HG03457 (cell line): ENCODE results near the gene CLEC17A.
A peak's percentile ranks its signal among the peaks of the same experiment; 100 is the strongest.
"Not testable (repeated sequence)": the region's sequence is repeated elsewhere in the genome, so short reads cannot be mapped to it uniquely, and the experiment has no call there.

ENCODE experiments used
- ATAC-seq: cut with Tn5 transposase; IDR thresholded peaks from one replicate; pipeline ENCODE4 v1.9.1; 2021; ENCODE audit warnings: moderate number of reproducible peaks; ENCODE audit not compliant: unreplicated experiment

The CLEC17A gene

DNA sequence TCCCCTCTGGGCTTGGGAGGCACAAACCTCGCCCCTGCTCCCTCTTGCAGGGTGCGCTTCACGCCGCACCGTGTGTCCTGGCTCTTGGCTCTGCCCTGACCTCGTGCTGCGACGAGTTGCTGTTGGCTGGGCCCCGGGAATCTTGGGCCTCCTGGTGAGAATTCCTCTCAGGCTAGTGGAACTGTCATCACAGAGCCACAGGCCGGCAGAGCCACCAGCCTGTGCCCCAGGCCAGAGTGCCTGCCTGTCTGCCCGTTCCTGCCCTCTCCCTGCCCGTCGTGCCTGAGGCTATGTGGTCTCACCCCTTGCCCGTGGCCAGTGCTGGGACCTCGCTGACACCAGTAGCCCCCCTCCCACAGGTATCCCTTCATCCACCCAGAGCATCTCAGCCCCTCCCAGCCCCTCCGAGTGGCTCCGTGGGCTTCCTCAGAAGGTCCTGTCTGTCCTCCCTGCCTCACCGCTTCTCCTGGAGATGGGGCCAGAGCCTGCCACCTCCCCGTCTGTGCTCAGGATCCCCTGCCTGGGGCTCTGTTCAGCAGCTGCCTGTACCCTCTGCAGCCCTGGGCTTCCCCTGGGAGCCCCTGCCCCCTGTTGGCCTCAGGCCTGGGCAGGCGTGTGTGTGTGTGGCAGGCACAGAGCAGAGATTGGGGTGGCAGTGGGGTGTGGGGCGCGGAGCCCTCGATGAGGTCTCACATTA is 24.4 kb upstream of the CLEC17A start:
- no peak for ATAC-seq

DNA sequence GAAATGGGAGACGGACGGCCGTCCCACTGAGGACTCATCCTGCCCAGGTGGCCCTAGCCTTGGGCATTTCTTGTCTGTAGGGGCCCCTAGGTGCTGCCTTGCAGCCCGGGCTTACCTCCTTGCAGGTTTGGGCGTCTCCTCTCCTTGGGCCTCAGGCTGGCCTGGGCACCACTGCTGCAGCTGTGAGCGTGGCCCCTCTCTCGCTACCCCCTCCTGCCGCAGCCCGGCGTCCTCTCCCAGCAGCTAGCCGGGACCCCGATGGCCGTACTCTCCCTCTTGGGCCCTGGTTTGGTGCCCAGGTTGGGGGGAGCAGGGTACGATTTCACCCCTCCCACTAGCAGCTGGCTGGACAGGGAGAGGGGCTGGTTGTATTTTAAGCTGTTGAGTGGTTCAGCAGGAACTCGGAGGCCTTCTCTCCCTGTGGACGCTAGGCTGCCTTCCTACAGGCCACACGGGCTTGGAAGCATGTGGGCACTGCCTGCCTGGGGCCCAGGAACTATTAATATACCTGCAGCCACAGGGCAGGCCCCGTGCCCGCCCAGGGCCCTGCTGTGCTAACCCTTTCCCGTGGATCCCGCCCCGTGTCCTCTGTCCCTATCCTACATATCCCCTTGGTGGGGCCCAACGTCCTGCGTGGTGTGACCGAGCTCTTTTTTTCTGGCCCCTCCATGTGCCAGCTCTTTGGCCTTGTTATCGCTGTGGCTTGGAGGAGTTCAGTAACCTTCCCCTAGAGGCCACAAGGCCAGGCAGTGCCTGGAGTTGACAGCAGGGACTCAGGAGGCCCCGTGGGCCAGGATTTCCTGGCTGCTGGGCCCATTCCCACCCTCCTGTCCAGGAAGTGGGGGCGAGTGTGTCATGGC is 22.7 kb upstream of the CLEC17A start:
- no peak for ATAC-seq

DNA sequence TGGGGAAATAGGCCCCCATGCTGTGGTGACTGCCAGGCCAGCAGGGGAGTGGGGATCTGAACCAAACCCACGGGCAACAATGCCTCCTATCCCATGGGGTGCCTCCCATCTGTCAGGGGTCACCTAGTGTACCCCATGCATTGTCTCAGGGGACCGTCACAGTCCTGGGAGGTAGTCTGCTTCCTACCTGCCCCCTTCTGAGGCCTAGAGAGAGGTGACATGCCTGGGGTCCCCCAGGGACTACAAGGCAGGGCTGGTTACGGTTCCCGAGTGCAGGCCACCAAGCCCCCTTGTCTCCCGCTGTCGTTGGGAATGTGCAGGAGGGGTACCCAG is 22.1 kb upstream of the CLEC17A start:
- ATAC-seq: no peak

DNA sequence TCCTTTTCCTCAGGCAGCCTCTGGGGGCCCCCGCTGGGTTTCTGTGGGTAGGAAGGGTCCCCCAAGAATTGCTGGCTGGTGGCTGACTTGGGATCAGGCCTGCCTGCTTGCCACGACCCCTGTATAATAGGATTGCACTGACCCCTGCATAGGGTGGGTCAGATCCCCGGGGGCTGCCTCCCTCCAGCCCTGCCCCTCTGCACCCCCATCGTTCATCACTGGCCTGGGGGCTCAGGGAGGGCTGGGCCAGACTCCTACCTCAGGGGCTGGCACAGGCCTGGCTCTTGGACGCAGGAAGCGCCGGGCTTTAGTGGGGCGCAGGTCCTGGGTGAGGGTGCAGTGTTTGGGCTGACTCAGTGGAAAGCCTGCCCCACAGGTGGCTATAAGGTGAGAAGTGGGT is 21.6 kb upstream of the CLEC17A start:
- no peak for ATAC-seq

DNA sequence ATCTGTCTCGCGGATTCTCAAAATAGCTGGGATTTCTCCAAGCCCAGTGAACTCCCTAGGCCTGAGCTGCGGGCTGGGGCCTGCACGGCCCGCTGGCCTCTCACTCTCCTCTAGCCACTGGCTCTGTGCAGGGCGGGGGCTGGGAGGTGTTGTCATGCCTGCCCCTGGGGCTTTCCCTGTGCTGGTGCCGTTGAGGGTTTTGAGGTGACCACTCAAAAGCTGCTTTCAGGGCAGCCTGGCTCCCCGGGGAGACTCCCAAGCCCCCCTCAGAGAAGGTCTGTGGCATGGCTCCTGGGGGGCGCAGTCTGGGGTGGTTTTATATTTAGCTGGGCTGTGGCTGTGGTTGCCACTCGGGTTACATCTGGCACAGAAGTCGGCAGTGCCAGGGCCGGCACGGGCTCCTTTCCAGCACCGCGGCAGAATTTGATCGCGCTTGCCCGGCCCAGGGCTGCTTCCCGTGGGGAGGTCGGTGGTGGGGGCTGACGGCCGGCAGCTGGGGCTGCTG is 21.0 kb upstream of the CLEC17A start:
- no peak for ATAC-seq

DNA sequence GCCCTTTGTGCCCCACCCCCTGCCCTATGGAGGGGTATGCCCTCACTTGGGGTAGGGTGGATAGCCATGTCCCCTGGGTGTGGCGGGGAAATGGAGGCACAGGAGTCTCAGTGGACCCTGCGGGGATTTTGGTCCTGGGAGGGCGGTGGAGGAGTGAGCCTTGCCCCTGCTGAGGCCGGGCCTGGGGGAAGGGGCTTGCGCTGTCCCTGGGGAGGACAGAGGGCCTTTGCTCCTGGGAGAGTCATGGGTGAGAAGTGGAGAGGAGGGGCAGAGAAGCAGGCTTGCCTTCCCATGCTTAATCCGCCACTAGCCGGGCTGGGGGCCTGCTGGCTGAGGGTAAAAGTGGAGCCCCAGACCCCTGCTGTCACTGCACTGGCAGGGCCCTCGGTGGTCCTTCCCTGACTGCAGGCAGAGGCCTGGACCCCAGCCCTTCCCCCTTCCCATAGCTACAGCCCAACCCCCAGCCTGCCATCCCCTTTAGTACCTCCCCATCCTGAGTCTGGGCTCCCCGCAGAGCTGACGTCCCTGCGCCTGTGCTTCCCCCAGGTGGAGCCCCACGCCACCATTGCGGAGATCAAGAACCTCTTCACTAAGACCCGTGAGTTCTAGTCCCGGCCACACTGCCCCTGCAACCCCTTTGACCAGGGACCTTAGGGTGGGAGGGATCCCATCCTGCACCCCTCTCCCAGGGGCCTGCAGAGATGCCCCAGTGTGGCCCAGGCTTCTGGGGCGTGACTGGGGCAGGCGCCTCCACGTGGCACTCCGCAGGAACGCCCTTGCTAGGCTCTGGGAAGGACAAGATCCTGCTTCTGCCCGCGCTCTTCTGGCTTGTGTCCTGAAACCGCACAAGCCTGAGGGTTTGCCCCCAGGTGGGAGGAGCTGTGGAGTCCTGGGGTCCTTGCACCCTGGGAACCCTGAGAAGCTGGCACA is 20.0 kb upstream of the CLEC17A start:
- ATAC-seq: no peak

DNA sequence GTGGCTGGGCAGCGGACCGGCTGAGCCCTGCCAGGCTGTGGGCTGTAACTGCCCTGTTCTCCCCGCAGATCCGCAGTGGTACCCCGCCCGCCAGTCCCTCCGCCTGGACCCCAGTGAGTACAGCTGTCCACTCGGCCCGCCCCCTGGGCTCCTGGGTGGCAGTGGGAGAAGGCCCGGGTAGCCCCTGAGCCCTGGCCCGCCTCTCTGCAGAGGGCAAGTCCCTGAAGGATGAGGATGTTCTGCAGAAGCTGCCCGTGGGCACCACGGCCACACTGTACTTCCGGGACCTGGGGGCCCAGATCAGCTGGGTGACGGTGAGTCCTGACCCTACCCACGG is 19.3 kb upstream of the CLEC17A start:
- ATAC-seq: no peak

DNA sequence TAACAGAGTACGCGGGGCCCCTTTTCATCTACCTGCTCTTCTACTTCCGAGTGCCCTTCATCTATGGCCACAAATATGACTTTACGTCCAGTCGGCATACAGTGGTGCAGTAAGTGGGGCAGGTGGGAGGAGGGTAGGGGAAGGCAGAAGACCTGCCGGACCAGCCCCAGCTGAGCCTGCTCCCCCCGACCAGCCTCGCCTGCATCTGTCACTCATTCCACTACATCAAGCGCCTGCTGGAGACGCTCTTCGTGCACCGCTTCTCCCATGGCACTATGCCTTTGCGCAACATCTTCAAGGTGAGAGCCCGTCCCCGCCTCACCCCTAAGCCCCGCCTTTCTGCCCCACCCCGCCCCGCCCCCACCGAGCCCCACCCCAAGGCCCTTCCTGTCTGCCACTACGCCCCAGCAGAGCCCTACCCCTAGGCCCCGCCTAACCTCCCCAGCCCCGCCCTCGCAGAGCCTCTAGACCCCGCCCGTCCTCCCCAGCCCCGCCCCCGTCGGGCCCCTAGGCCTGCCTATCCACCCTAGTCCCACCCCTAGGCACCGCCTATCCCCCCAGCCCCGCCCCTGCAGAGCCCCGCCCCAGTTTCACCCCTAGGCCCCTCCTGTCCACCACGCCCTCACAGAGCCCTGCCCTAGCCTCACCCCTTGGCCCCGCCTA is 18.8 kb upstream of the CLEC17A start:
- ATAC-seq: no peak

DNA sequence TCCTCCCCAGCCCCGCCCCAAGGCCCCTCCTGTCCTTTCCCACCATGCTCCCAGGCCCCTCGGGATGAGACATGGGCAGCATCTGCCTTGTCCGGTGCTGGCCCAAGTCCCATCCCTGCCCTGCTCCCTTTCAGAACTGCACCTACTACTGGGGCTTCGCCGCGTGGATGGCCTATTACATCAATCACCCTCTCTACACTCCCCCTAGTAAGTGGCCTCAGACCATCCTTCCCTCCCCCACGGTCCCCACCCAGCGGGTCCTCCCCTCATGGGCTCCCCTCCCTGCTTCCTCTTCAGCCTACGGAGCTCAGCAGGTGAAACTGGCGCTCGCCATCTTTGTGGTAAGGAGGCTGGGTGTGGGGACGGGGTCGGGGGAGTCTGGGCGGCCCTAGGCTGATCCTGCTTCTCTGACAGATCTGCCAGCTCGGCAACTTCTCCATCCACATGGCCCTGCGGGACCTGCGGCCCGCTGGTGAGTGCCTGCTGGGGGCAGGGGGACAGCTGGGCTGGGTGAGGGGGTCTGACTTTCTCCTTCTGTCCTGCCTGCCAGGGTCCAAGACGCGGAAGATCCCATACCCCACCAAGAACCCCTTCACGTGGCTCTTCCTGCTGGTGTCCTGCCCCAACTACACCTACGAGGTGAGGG is 18.1 kb upstream of the CLEC17A start:
- not testable (repeated sequence) for ATAC-seq

DNA sequence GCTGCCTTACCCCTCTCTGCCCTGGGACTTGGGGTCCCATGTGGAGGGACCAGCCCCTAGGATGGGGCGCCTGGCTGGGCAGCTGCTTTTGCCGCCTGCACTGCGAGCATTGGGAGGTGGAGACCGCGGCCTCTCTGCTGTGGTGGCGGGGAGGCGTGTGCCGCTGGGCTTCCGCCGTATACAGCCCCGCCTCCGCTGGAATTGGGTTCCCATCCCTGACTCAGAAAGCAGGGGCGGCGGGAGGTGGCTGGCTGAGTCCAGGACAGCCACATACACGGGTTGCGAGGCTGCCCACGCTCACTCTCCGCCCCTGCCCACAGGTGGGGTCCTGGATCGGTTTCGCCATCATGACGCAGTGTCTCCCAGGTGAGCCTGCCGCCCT is 17.6 kb upstream of the CLEC17A start:
- no peak for ATAC-seq

DNA sequence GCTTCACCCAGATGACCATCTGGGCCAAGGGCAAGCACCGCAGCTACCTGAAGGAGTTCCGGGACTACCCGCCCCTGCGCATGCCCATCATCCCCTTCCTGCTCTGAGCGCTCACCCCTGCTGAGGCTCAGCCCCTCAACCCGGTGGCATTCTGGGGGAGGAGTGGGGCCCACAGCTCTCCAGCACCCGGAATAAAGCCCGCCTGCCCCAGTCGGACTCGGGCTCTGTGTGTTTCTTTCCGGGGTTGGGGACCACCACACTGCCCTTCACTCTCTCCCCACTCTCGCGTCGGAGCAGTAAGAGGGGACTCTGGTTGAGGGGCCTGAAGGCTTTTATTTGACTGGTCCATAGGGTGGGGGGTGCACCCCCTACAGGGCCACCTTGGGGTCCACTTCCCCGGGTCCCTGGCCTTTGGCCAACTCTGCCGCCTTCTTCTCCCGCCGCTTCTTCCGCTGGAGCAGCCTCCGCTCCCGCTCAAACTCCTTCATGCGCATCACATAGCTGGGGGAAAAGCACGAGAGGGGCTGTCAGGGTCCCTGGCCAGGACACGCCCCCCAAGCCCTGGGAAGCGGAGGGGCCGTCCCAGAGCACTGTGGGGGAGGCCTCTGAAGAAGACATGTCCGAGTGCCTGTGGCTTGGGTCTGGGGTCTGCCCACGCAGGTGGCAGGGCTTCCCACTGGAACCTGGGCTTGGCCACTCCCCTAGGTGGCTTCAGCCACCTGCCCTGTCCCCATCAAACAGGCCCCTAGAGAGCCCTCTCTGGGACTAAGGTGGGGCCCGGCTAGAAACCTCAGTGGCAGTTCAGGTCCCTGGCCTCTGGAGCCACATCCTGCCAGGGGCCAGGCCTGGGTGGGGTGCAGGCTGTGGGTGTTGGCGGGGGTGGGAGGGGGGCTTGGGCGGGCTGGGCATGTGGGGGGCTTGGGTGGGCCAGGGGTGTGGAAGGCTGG is 16.8 kb upstream of the CLEC17A start:
- ATAC-seq: no peak

DNA sequence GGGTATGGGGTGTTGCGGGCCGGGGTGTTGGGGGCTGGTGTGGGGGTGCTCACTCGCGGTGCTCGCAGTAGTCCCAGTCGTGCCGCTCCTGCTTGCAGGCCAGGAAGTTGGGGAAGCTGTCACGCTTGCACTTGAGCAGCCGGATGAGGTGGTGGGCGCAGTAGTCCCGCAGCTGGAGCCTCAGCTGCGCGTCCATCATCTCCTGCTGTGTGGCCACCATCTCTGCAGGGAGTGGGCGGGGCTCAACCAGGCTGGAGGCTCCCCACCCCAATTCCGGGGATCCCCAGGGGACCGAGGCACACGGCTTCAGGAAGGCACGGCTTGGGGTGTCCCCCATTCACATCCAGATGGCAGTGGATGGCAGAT is 16.2 kb upstream of the CLEC17A start:
- ATAC-seq: no peak

DNA sequence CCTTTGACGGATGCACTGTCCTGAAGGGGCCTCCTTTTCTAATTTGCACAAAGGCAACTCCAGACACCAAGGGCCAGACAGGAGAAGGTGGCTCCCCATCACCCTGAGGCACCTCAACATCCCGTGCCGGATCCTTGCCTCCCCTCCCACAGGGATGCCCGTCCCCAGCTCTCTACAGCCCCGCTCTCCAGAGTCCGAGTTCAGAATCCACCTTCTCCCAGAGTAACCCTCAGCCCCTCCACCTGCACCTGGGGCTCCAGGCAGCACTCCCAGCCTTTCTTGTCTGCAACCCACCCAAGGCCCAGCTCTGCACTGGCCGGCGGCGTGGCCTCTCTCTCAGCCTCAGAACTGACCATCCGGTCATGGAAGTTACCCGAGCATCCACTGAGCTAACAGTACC is 15.8 kb upstream of the CLEC17A start:
- ATAC-seq: no peak

DNA sequence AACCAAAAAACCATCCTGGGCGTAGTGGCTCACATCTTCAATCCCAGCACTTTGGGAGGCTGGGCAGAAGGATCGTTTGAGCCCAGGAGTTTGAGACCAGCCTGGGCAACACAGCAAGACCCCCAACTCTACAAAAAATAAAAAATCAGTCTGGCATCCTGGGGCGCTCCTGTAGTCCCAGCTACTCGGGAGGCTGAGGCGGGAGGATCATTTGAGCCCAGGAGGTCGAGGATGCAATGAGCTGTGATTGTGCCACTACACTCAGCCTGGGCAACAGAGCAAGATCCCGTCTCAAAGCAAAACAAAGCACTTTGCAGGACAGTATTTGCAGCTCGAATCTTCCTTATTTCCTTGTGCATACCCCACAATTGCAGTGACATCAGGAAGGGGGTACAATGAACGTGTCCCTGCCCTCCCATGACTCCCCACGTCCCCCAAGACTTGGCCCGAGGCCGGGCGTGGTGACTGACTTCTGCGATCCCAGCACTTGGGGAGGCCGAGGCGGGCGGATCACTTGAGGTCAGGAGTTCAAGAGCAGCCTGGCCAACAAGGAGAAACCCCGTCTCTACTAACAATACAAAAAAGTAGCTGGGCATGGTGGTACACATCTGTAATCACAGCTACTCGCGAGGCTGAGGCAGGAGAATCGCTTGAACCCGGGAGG is 11.9 kb upstream of the CLEC17A start:
- no peak for ATAC-seq

DNA sequence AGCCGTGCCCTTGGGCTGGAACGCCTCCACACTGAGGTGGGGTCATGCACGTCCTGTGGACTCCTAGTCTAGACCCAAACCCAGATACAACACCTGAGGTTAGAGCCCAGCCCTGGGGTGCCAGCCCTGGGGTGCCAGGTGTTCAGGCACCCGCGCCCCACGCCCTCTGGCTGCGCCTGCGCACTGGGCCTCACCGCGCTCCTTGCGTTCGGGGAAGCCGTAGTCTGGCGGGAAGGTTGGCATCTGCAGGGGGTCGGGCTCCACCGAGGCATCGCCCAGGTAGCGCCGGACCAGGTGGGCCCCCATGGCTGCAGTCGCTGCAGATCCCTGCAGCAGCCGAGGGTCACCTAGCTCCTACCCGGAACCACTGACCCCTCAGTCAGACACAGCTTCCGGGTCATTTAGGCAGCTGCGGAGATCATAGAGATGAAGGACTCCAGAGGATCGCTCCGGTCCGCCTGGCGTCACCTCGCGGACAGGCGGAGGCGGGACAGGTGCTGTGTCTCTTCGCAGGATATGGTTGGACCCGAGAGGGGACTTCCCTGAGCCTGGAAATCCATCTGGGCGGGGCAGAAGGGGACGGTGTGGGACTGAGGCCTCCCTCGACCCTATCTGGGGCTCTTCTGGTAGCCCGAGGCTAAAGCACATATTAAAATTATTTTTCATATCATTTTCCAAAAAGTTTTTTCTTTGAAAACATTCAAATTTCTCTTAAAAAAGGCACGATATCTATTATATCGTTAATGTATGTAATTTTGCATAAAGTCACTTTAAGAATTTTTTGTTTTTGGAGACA is 11.0 kb upstream of the CLEC17A start, which contains the start of gene NDUFB7:
TSS of gene NDUFB7 (minus strand) at position 372 of the 796 bp plus-strand sequence. CDS start at position 306, 66 bp downstream.
- peak; percentile 67 for ATAC-seq

DNA sequence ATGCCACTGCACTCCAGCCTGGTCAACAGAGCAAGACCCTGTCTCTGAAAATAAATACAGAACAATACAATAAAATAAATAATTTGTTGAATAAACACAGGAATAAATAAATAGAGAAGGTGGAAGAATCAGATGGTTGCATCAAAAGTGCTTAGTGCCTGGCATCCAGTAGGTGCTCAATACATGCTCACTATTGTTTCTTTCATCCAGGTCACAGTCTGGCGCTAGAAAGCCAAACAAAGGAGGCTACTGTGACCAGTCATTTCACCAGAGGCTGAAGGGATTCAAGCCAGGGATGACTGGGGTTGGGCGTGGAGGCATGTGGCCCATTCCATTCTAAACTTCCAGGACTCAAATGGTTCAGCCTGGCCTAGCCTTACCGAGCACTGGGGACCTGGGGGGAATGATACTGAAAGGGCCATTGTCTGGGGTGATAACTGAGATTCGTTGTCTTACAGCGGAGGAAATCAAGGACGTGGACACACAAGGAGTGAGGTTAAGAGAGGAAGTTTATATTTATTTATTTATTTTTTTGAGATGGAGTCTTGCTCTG is 7.4 kb upstream of the CLEC17A start:
- no peak for ATAC-seq

DNA sequence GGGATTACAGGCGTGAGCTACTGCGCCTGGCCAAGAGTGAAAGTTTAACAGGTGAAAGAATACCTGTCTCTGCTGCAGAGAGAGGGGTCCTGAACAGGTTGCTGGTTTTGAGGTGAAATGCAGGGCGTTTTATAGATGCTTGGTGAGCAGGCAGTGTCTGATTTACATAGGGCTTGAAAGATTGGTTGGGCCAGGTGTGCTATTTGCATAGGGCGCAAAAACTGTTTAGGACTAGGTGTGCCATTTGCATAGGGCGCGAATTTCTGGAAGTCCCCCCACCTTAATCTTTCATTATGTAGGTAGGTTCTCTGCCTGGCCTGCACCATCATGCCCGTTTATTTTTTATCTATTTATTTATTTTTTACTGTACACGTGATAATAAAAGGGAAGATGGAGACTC is 6.5 kb upstream of the CLEC17A start:
- ATAC-seq: no peak

DNA sequence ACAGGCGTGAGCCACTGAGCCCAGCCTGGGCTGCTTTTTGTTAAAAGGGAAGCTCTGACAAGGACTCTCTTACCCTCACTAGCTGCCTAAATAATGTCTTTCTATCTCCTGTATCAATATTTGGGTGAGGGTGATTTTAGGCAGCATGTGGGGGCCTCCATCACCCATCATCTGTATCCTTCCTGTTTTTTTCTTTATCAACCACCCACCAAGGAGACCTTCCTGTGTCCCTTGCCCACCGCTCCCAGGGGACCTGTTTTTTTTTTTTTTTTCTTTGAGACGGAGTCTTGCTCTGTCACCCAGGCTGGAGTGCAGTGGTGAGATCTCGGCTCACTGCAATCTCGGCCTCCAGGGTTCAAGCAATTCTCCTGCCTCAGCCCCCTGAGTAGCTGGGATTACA is 5.6 kb upstream of the CLEC17A start:
- ATAC-seq: no peak
